Heart right ventricle (tissue), 16 donors: ENCODE results near the gene NUDT22. TPM values are rescaled to one million over a fixed set of nuclear protein-coding genes. Genes with fewer than 3 reads are reported as not detected.

ENCODE experiments used
- ATAC-seq, 8 donors: fragments of 200-7000 bp; cut with Tn5 transposase; one replicate each; pipeline ENCODE4 v1.9.1; 2020; ENCODE audit warnings: mild to moderate bottlenecking in 8 of 8, moderate library complexity in 8 of 8, moderate number of reproducible peaks in 1 of 8
- DNase-seq, 2 donors: peaks; one replicate each; pipeline ENCODE4 v3.0.0-alpha.2; 2020
- H3K27ac ChIP-seq, 10 donors: fragments of 200-600 bp; sonication (generic) in 2 of 10; one replicate each; pipeline versions ENCODE4 v1.5.0 to v1.8.0; 2020 to 2022; ENCODE audit warnings: mild to moderate bottlenecking in 3 of 10
- H3K27me3 ChIP-seq, 7 donors: fragments of 200-600 bp; one replicate each; pipeline ENCODE4 v1.8.0; 2021 to 2022; ENCODE audit warnings: mild to moderate bottlenecking in 2 of 7
- H3K36me3 ChIP-seq, 9 donors: fragments of 200-600 bp; sonication (generic) in 1 of 9; one replicate each; pipeline versions ENCODE4 v1.5.0 to v1.8.0; 2020 to 2022; ENCODE audit warnings: mild to moderate bottlenecking in 2 of 9
- H3K4me1 ChIP-seq, 9 donors: fragments of 200-600 bp; sonication (generic) in 1 of 9; one replicate each; pipeline versions ENCODE4 v1.5.0 to v1.8.0; 2020 to 2022; ENCODE audit warnings: mild to moderate bottlenecking in 4 of 9
- H3K4me3 ChIP-seq, 10 donors: fragments of 200-600 bp; sonication (generic) in 2 of 10; one replicate each; pipeline versions ENCODE4 v1.5.0 to v1.8.0; 2020 to 2022; ENCODE audit warnings: mild to moderate bottlenecking in 7 of 10, moderate library complexity in 2 of 10
- H3K9me3 ChIP-seq, 11 donors: fragments of 200-600 bp in 10 of 11; sonication (generic) in 2 of 11; one replicate each; pipeline versions ENCODE4 v1.5.0 to v1.8.0; 2013 to 2022; ENCODE audit warnings: mild to moderate bottlenecking in 2 of 11, control low read depth in 1 of 11, moderate library complexity in 1 of 11
- CTCF ChIP-seq, 9 donors: fragments of 200-600 bp; sonication (generic) in 2 of 9; IDR thresholded peaks; one replicate each; pipeline versions ENCODE4 v1.5.0 to v1.8.0; 2021 to 2022; ENCODE audit warnings: antibody characterized with exemption in 9 of 9, mild to moderate bottlenecking in 5 of 9, moderate library complexity in 1 of 9
- WGBS, 2 donors: extraction: QIAGEN DNeasy Blood & Tissue Kit; methylation state at CpG; one replicate each; pipeline ENCODE4 v1.1.7; 2013; ENCODE audit warnings: inconsistent platforms in 1 of 2; 5-methylcytosine and 5-hydroxymethylcytosine counted together
- intact Hi-C, 10 donors: fragments of 100-400 bp; cut with DNase I; formaldehyde crosslinking; loops; one replicate each; pipeline versions ENCODE4 v1.11.1 to v1.14.2; 2022
- polyA plus RNA-seq, 2 donors: library from polyadenylated mRNA; stranded (reverse); fragments of 200-250 nt; gene quantifications; one replicate each; pipeline ENCODE4 v1.2.3, GENCODE V29; 2013
- total RNA-seq, 10 donors: library from RNA; stranded (reverse); fragmentation: NEBNext Ultra II Directional in 3 of 10; extraction: Animal tissue kit (Norgen Biotek cat#: 25700) in 3 of 10; gene quantifications; one replicate each; pipeline versions ENCODE4 v1.2.1 to v1.2.4, GENCODE V29; 2021 to 2023
- donor health status: Arrhythmogenic right ventricular cardiomyopathy.
- donor health status: ischemic (EF 13 %, LVEDD 7.1; RV severe dilation, severe dysfunction).
- donor health status: healthy with polysubstance abuse.
- donor health status: DM: no; HTN: yes; CAD: no.
- donor health status: DM: no; HTN: no; CAD: no.
- donor health status: ischemic (EF 25% LVEDD 6.9; RV normal size, moderate dysfunction).
- donor health status: ischemic (EF 25% LVEDD 5.7; RV mildly dilated, moderate dysfunction).
- donor health status: healthy.
- donor health status: DM: yes; HTN: yes; CAD: no.
- donor health status: Ischemic cardiomyopathy.
- donor health status: ischemic (EF 35%, LVEDD 5.7; RV mildly dilated, moderate dysfunction).
- donor health status: nonischemic (EF 11% LVEDD 7.7; RV severe dilation, severe dysfunction).
- donor health status: DM: yes; HTN: yes; CAD: no.
- donor health status: PGD.
- donor health status: ischemic (EF 29% LVEDD 5.4; RV normal size, mild dysfunction).
- donor health status: nonischemic (EF 23%, LVEDD 6.1; RV moderate dilation, normal function).

Gene NUDT22
- total and polyA plus RNA-seq, 12 donors: 57.3 to 95.2 (median 72.6) TPM

- intact Hi-C loops: loop anchor here in 3 of 10 donors (2.0 kb wide), 2 partner anchors 15 to 17 kb away; partner anchors contain the start of gene PLCB3 (in 1 of the 3)
- Histone ChIP-seq H3K9me3 (no peaks in the 10 kb centered on the region), H3K36me3 (peaks cover 0 to 50% (median 16%) of the 10 kb centered on the region in 9 donors), H3K4me3 (peak overlapping the region in 3 of 10 donors; percentile 73 to 84 (median 83)), H3K4me1 (peaks cover 18 to 43% (median 34%) of the 10 kb centered on the region in 9 donors), H3K27me3 (no peaks in the 10 kb centered on the region), H3K27ac (peak overlapping the region; percentile 58 to 100 (median 98))
- DNase-seq: peak; percentile 31 to 51
- TF ChIP-seq CTCF (IDR thresholded peaks at IDR 0.05): no peak
- 76 to 84% methylated on average over 27 of the region's 27 CpGs for WGBS, 2 donors
- no peak for ATAC-seq
Measured at GRCh38 chr11:64267207-64267945, 41.3 kb downstream of the NUDT22 start.

GRCh38 chr11:64268025-64268892 lies 42.2 kb downstream of the NUDT22 start:
- intact Hi-C loops: loop anchor here in 1 of 10 donors (1.0 to 2.0 kb wide), 2 partner anchors 17 to 64 kb away; partner anchors contain the start of gene PLCB3
- Histone ChIP-seq H3K27ac (peak overlapping the region; percentile 58 to 100 (median 98)), H3K36me3 (peaks cover 0 to 42% (median 9%) of the 10 kb centered on the region in 9 donors), H3K27me3 (no peaks in the 10 kb centered on the region), H3K4me3 (peak overlapping the region; percentile 63 to 90 (median 74)), H3K9me3 (no peaks in the 10 kb centered on the region), H3K4me1 (peaks cover 18 to 49% (median 36%) of the 10 kb centered on the region in 9 donors)
- ATAC-seq (peak in 2 of 8 donors; percentile 0), DNase-seq (peak; percentile 58 to 74)
- no peak for TF ChIP-seq CTCF (IDR thresholded peaks at IDR 0.05)
- 31 to 36% methylated on average over 23 of the region's 23 CpGs for WGBS, 2 donors

GRCh38 chr11:64268893-64269539 lies 42.9 kb downstream of the NUDT22 start:
- Histone ChIP-seq H3K27ac (peak overlapping the region; percentile 58 to 100 (median 98)), H3K27me3 (no peaks in the 10 kb centered on the region), H3K4me1 (peaks cover 18 to 55% (median 36%) of the 10 kb centered on the region in 9 donors), H3K9me3 (no peaks in the 10 kb centered on the region), H3K4me3 (peak overlapping the region; percentile 63 to 90 (median 74)), H3K36me3 (peaks cover 0 to 34% (median 9%) of the 10 kb centered on the region in 9 donors)
- 1% methylated on average over 34 of the region's 34 CpGs for WGBS, 2 donors
- peak; percentile 69 to 73 for DNase-seq
- peak in 5 of 8 donors; percentile 3 to 24 (median 6) for ATAC-seq
- peak in 1 of 9 donors; percentile 4 for TF ChIP-seq CTCF (IDR thresholded peaks at IDR 0.05)
- intact Hi-C loops: loop anchor here in 2 of 10 donors (1.0 to 2.0 kb wide), 3 partner anchors 18 to 65 kb away; partner anchors contain the start of gene PLCB3 (in 2 of the 2)
